ENCODE measurements around the gene ARMH2.

- peak; percentile 37 for TF ChIP-seq CTCF (IDR thresholded peaks at IDR 0.05; ENCODE audit: insufficient read depth, low read depth, low read length)
- no peak for TF ChIP-seq EZH2 (IDR thresholded peaks at IDR 0.05; ENCODE audit: insufficient read depth, low read length)
These were observed 31.8 kb downstream of the ARMH2 start for GRCh38 chr6:24766680-24767462.
